HG02970 (cell line): Measurements from ENCODE around the gene ANKRD61.
"Not testable (repeated sequence)": the region's sequence is repeated elsewhere in the genome, so short reads cannot be mapped to it uniquely, and the experiment has no call there.

Source experiments
- ATAC-seq: cut with Tn5 transposase; IDR thresholded peaks from one replicate; pipeline ENCODE4 v1.9.1; 2021; ENCODE audit warnings: mild to moderate bottlenecking, moderate library complexity, moderate number of reproducible peaks; ENCODE audit not compliant: unreplicated experiment, low FRiP score

The ANKRD61 gene

GRCh38 chr7:6030988-6031387 lies at the start of gene ANKRD61:
Gene ANKRD61 (plus strand): TSS chr7:6031376. CDS start chr7:6031376, 0 bp downstream.
- ATAC-seq: no peak

DNA sequence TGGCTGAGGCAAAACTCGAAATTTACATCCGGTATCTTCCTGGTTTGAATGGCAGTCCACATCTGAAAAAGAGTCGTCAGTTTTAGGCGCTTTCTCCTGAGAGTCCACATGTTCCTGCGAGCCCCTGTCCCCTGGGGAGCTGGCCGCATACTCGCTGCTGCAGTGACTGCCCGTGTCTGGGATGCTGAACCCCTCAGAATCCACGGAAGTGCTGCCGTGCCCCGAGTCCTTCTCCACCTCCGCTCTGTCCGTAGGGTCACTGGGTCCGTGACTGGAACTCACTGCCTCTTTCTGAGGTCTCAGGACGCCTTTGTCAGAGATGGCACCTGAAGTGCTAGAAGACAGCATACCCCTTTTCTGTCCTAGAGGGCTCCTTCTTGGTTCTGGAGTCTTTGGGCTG lies 44.1 kb upstream of the ANKRD61 start:
- not testable (repeated sequence) for ATAC-seq

DNA sequence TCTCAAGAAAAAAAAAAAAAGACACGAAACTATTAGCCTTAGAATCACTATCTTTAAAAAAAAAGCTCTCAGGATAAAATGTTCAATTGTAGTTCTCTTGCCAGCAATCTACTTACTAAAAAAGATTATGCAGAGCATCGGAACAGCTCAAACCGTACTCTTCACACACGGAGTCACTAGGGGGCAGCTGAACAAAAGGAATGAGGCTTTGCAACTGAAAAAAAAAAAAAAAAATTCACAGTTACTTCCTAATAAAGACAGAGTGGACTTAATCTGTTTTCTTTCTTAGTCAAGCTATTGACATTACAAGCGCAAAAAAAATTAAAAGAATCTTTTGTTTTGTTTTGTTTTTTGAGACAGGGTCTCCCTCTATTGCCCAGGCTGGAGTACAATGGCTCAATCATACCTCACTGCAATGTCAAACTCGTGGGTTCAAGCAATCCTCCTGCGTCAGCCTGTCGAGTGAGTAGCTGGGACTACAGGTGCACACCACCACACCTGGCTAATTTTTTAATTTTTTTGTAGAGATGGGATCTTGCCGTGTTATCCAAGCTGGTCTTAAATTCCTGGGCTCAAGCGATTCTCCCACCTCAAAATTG lies 33.9 kb upstream of the ANKRD61 start:
- ATAC-seq: no peak

DNA sequence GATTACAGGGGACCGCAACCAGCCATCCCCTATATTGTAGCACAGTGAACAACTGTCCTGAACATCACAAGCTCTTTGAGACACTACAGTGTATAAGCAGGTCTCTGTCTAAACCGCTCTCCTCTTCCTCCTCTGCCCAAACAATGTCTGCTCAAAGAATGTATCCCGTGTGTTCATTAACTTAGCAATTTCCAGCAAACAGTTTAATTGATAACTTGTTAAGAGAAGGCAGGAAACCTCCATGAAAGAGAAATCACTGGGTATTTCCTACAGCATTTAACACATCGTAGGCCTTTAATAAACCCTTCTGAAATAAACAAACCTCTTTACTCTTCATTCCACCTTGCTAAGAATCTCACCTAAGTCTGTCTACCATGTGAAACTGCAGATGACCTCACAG lies 23.8 kb upstream of the ANKRD61 start:
- ATAC-seq: no peak

GRCh38 chr7:6007835-6008590 lies 23.2 kb upstream of the ANKRD61 start:
- ATAC-seq: not testable (repeated sequence)

GRCh38 chr7:6008668-6009611 lies 22.2 kb upstream of the ANKRD61 start, which contains the start of the genes AIMP2 and PMS2:
Gene AIMP2 (plus strand): TSS chr7:6009272. CDS start chr7:6009364, 92 bp downstream.
Gene PMS2 (minus strand): TSS chr7:6009049. CDS start chr7:6009019, 30 bp downstream.
- peak; percentile 96 for ATAC-seq

GRCh38 chr7:6010370-6010769 lies 20.8 kb upstream of the ANKRD61 start:
- ATAC-seq: not testable (repeated sequence)

DNA sequence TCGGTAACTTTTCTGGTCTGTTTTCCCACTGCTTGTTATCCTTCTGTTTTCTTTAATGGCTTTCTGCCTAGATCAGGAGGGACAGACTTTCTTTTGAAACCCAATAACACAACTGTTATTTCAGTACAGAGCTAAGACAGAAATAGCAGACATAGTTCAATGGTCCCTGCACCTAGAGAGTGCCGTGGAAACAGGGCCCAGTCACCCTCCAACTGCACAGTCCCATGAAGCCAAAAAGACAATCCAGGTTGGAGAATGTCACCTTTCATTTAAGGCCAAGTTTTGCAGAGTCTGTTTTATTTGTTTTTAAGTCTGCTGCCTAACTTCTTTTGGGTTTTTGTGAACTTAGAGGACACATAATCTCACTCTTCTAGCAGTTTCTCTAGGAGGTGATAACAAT lies 19.6 kb upstream of the ANKRD61 start:
- no peak for ATAC-seq

DNA sequence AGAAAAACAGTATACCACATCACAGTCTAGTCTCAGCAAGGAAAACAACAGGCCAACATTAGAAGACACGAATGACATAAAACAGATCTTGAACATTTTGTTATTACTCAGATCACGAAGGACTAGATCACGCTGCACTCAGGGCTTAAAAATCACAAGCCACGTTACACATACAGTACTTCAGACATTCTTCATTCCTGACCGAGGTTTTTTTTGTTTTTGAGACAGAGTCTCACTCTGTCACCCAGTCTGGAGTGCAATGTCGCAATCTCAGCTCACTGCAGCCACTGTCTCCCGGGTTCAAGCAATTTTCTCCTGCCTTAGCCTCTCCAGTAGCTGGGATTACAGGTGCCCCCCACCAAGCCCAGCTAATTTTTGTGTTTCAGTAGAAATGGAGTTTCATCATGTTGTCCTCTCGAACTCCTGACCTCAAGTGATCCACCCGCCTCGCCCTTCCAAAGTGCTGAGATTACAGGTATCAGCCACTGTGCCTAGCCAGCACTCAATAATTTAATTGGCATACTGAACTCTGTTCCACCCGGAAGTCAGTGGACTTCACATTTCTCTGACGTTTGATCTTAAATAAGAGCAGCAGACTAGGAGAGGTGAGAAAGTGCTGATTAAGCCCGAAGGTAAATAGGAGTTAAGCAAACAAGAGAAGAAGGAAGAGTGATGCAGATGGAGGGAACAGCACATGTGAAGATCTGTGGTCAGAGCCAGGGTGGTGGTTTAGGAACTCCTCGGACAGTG lies 18.6 kb upstream of the ANKRD61 start:
- no peak for ATAC-seq

- ATAC-seq: no peak
Observed at GRCh38 chr7:6015917-6016652, 15.1 kb upstream of the ANKRD61 start.

- no peak for ATAC-seq
Observed at GRCh38 chr7:6016653-6016966, 14.6 kb upstream of the ANKRD61 start.

GRCh38 chr7:6020371-6021286 lies 10.5 kb upstream of the ANKRD61 start:
- ATAC-seq: no peak

GRCh38 chr7:6022707-6023106 lies 8.5 kb upstream of the ANKRD61 start:
- ATAC-seq: no peak

DNA sequence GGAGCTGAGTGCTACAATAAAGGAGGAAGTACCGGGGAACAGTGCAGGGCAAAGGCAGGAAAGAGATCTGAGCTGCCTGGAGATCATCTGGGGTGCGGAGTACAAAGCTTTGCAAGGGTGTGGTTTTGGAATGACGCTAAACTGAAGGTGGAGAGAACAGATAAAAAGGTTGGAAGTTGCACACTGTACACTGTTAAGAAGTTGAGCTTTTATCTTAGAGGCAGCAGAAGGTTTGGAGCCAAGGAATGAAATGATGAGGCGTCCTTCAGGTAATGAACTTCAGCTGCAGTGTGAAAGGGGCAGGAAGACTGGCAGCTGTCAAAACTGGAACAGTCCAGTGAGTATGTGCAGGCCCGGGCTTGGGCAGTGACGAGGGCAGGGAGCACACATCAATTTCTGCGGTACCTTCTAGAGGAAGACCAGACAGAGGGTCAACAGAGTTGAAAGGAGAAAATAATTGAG lies 7.2 kb upstream of the ANKRD61 start:
- ATAC-seq: no peak

DNA sequence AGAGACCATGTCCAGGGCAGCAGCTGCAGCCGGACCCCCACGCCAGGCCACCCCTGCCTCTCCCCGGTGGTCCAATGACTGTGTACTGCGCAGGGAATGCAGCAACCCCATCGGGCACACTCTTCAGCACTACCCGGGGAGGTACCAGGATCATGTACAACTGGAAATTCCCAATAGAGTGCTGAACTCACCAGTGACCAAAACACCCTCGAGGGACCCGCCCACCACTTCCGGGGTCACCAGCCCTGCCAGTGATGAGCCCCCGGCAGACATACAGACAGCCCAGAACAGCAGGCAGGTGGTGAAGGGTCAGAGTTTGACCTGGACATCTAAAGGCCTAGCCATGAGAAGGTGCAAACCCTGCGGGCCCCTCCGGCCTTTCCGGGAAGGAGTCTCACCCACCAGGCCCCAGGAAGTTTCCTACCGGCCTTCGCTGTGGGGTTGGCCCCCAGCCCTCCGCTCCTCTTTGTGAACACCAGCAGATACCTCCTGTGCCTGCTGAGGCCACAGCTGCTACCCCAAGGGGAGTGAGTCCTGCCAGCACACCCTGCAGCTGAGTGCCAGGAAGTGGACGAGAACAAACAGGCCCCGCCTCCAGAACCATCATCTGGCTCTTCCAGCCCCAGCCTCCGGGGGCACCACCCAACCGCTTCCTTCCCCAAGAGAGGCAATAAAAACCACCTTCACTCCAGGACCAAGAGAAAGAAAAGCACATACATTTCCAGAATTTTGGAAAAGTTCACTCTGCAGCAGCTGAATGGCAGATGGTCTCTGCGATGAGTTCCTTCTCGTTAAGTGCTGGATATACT lies 5.0 kb upstream of the ANKRD61 start:
- no peak for ATAC-seq

DNA sequence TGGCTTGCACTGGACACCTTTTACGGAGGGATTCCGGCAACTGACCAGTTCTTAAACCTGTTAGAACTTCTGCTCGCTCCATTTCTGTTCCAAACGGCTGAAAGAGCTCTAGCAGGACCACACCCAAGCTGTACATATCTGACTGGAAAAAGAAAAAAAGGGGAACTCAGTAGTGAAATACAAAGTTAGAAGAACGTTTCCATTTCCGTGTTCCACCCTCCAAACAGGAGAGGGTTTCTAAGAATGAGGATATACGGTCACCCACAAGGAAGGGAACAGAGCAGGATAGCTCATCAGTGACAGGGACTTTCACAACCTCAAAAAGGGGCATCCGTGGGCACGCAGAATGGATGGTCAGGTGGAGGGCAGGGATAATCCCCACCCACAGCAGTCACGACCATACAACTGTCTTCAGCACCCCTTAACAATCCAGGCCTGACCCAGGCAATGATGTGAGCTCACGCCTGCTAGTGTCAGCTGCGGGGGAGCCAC lies 4.3 kb upstream of the ANKRD61 start:
- ATAC-seq: no peak

DNA sequence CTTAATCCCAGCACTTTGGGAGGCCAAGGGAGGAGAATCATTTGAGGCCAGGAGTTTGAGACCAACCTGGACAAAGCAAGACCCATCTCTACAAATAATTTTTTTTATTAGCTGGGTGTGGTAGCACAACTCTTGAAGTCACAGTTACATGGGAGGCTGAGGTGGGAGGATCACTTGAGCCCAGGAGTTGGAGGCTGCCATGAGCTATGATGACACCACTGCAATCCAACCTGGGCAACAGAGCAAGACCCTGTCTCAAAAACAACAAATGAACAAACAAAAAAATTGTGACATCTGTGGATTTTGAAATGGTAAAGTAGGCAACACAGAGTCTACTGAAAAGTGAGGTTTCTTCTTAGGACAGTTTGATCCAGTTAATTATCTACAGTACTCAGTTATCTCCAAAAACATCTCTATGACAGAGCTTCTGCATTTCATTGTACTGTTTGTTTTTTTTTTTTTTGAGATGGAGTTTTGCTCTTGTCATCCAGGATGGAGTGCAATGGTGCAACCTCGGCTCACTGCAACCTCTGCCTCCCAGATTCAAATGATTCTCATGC lies 3.3 kb upstream of the ANKRD61 start:
- ATAC-seq: no peak
